ENCODE measurements around the gene NAGLU. TPM values are rescaled to one million over a fixed set of nuclear protein-coding genes. Genes with fewer than 3 reads are reported as not detected.
"Not testable (repeated sequence)": the region's sequence is repeated elsewhere in the genome, so short reads cannot be mapped to it uniquely, and the experiment has no call there.

The NAGLU gene
- total and polyA plus RNA-seq, 2 experiments from 2014 or later = 76.4 to 121 TPM

- Histone ChIP-seq H3K36me3 (replicated peaks; ENCODE audit: insufficient read depth, low read depth) (no peaks in the 10 kb centered on the region), H3K79me2 (no peaks in the 10 kb centered on the region), H3K4me3 (peak overlapping the region; percentile 51), H2AFZ (peak overlapping the region; percentile 24), H3K9me2 (replicated peaks; ENCODE audit: insufficient read depth) (no peaks in the 10 kb centered on the region), H3K27me3 (no peaks in the 10 kb centered on the region), H3K27ac (no peak overlapping the region), H3K4me1 (ENCODE audit: insufficient read depth) (peaks cover 7% of the 10 kb centered on the region), H4K20me1 (ENCODE audit: insufficient read depth, poor library complexity, severe bottlenecking) (no peaks in the 10 kb centered on the region), H3K9me3 (ENCODE audit: low read depth) (no peaks in the 10 kb centered on the region), H3K4me2 (peak overlapping the region; percentile 79)
- WGBS (ENCODE audit: low lambda C conversion rate, missing lambda C conversion rate) = 13% methylated on average over 46 of the region's 74 CpGs
- peak; percentile 92 for DNase-seq (ENCODE audit: low spot score)
- TF ChIP-seq CTCF (IDR thresholded peaks at IDR 0.05; ENCODE audit: poor library complexity) (peak; percentile 59), EZH2 (IDR thresholded peaks at IDR 0.05; ENCODE audit: borderline replicate concordance) (no peak)
Measured at GRCh38 chr17:42548070-42548837, 12.2 kb downstream of the NAGLU start.

GRCh38 chr17:42548993-42549755 is 13.1 kb downstream of the NAGLU start:
- Histone ChIP-seq H3K9me3 (ENCODE audit: low read depth) (no peaks in the 10 kb centered on the region), H3K27ac (no peak overlapping the region), H3K4me2 (peak overlapping the region; percentile 79), H3K4me1 (ENCODE audit: insufficient read depth) (peaks cover 14% of the 10 kb centered on the region), H2AFZ (no peak overlapping the region), H3K9me2 (replicated peaks; ENCODE audit: insufficient read depth) (no peaks in the 10 kb centered on the region), H3K36me3 (replicated peaks; ENCODE audit: insufficient read depth, low read depth) (no peaks in the 10 kb centered on the region), H3K27me3 (no peaks in the 10 kb centered on the region), H3K79me2 (peaks cover 8% of the 10 kb centered on the region), H4K20me1 (ENCODE audit: insufficient read depth, poor library complexity, severe bottlenecking) (no peaks in the 10 kb centered on the region), H3K4me3 (peak overlapping the region; percentile 51)
- 81% methylated on average over 14 of the region's 14 CpGs for WGBS (ENCODE audit: low lambda C conversion rate, missing lambda C conversion rate)
- TF ChIP-seq EZH2 (IDR thresholded peaks at IDR 0.05; ENCODE audit: borderline replicate concordance) (no peak), EZH2phosphoT487 (IDR thresholded peaks at IDR 0.05; ENCODE audit: low read depth, severe bottlenecking, unreplicated experiment) (no peak), CTCF (IDR thresholded peaks at IDR 0.05; ENCODE audit: poor library complexity) (no peak)
- DNase-seq (ENCODE audit: low spot score) = no peak

- peaks cover 20% of the 10 kb centered on the region for H3K4me1 ChIP-seq (ENCODE audit: insufficient read depth)
Measured at GRCh38 chr17:42552736-42553135, 16.7 kb downstream of the NAGLU start, which contains the start of gene HSD17B1. Gene HSD17B1 (plus strand): TSS chr17:42552923. CDS start chr17:42552934, 11 bp downstream.

More at GRCh38 chr17:42552736-42553135, 16.7 kb downstream of the NAGLU start, which contains the start of gene HSD17B1:
- not testable (repeated sequence) for H3K27me3 ChIP-seq; H3K9me2 ChIP-seq (replicated peaks; ENCODE audit: insufficient read depth); H3K4me3 ChIP-seq; H4K20me1 ChIP-seq (ENCODE audit: insufficient read depth, poor library complexity, severe bottlenecking); H3K36me3 ChIP-seq (replicated peaks; ENCODE audit: insufficient read depth, low read depth); DNase-seq (ENCODE audit: low spot score); H2AFZ ChIP-seq; H3K9me3 ChIP-seq (ENCODE audit: low read depth)
- H3K27ac ChIP-seq = peak within 1 kb of the TSS; percentile 96
- peak within 1 kb of the TSS; percentile 98 for H3K4me2 ChIP-seq
- peaks cover 26% of the 10 kb centered on the region for H3K79me2 ChIP-seq
- WGBS (ENCODE audit: low lambda C conversion rate, missing lambda C conversion rate) = 97% methylated on average over 9 of the region's 15 CpGs
